ENCODE data around the gene GDPD4.

GDPD4 gene

GRCh38 chr11:77250881-77251640, 50.4 kb downstream of the GDPD4 start:
- no peak for DNase-seq (ENCODE audit: extremely low spot score, insufficient read length, low read depth)
- no peak for FAIRE-seq

GRCh38 chr11:77249427-77249826, 52.1 kb downstream of the GDPD4 start:
- FAIRE-seq = no peak
- DNase-seq (ENCODE audit: extremely low spot score, insufficient read length, low read depth) = no peak

GRCh38 chr11:77244277-77245027, 57.0 kb downstream of the GDPD4 start:
- FAIRE-seq (no peak), DNase-seq (ENCODE audit: extremely low spot score, insufficient read length, low read depth) (no peak)

GRCh38 chr11:77236901-77237300, 64.6 kb downstream of the GDPD4 start:
- no peak for FAIRE-seq
- DNase-seq (ENCODE audit: extremely low spot score, insufficient read length, low read depth) = no peak

- FAIRE-seq (no peak), DNase-seq (ENCODE audit: extremely low spot score, insufficient read length, low read depth) (no peak)
Measured at GRCh38 chr11:77233011-77233410, 68.5 kb downstream of the GDPD4 start.

- FAIRE-seq (no peak), DNase-seq (ENCODE audit: extremely low spot score, insufficient read length, low read depth) (no peak)
Measured at GRCh38 chr11:77232242-77232641, 69.2 kb downstream of the GDPD4 start.

- FAIRE-seq (no peak), DNase-seq (ENCODE audit: extremely low spot score, insufficient read length, low read depth) (no peak)
Measured at GRCh38 chr11:77231800-77232199, 69.7 kb downstream of the GDPD4 start.

GRCh38 chr11:77230878-77231605, 70.4 kb downstream of the GDPD4 start:
- DNase-seq (ENCODE audit: extremely low spot score, insufficient read length, low read depth) (no peak), FAIRE-seq (no peak)

- FAIRE-seq (no peak), DNase-seq (ENCODE audit: extremely low spot score, insufficient read length, low read depth) (no peak)
Measured at GRCh38 chr11:77223797-77224196, 77.7 kb downstream of the GDPD4 start.

- no peak for DNase-seq (ENCODE audit: extremely low spot score, insufficient read length, low read depth)
- no peak for FAIRE-seq
Measured at GRCh38 chr11:77217156-77217555, 84.3 kb downstream of the GDPD4 start.

- FAIRE-seq = no peak
- DNase-seq (ENCODE audit: extremely low spot score, insufficient read length, low read depth) = no peak
Measured at GRCh38 chr11:77215106-77215505, 86.4 kb downstream of the GDPD4 start.

- FAIRE-seq = no peak
Measured at GRCh38 chr11:77214557-77214956, 86.9 kb downstream of the GDPD4 start.

GRCh38 chr11:77213589-77214428, 87.7 kb downstream of the GDPD4 start:
- FAIRE-seq (no peak), DNase-seq (ENCODE audit: extremely low spot score, insufficient read length, low read depth) (no peak)

More at GRCh38 chr11:77214557-77214956, 86.9 kb downstream of the GDPD4 start:
- no peak for DNase-seq (ENCODE audit: extremely low spot score, insufficient read length, low read depth)

GRCh38 chr11:77213029-77213579, 88.4 kb downstream of the GDPD4 start:
- DNase-seq (ENCODE audit: extremely low spot score, insufficient read length, low read depth) = no peak
- FAIRE-seq = no peak

GRCh38 chr11:77212314-77213007, 89.0 kb downstream of the GDPD4 start:
- no peak for FAIRE-seq
- DNase-seq (ENCODE audit: extremely low spot score, insufficient read length, low read depth) = no peak

- FAIRE-seq = no peak
- no peak for DNase-seq (ENCODE audit: extremely low spot score, insufficient read length, low read depth)
Measured at GRCh38 chr11:77211594-77212251, 89.8 kb downstream of the GDPD4 start.

- FAIRE-seq (no peak), DNase-seq (ENCODE audit: extremely low spot score, insufficient read length, low read depth) (no peak)
Measured at GRCh38 chr11:77211040-77211451, 90.4 kb downstream of the GDPD4 start.

- DNase-seq (ENCODE audit: extremely low spot score, insufficient read length, low read depth) (no peak), FAIRE-seq (no peak)
Measured at GRCh38 chr11:77209663-77210062, 91.8 kb downstream of the GDPD4 start.

- FAIRE-seq (no peak), DNase-seq (ENCODE audit: extremely low spot score, insufficient read length, low read depth) (no peak)
Measured at GRCh38 chr11:77208535-77208934, 93.0 kb downstream of the GDPD4 start.
